ENCODE results near the gene ELP2. TPM values are rescaled to one million over a fixed set of nuclear protein-coding genes. Genes with fewer than 3 reads are reported as not detected.
"Not testable (repeated sequence)": the region's sequence is repeated elsewhere in the genome, so short reads cannot be mapped to it uniquely, and the experiment has no call there.

The ELP2 gene
- total and polyA plus RNA-seq, 2 donors (not counting 3 experiments of a cell fraction or from before 2014, with no cell fraction given) = 37.8 to 90.5 TPM

DNA sequence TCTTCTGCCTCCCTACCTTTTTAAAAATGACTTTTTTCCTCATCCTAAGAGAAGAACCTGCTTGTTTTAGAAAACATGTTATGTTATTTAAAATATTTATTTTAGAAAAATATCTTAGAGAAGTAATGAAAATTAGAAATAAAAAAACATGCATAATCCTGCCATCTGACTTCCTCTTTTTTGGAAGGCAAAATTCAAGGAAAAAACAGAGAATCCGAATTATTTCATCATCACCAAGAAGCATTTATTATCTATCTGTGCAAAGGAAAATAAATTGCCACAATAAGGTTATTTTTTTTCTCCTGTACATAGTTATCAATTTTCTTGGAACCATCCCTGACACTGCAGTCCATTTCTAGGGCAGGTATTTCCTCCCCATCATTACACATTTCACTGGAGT is 15.0 kb upstream of the ELP2 start:
- Histone ChIP-seq H4K20me1 (replicated peaks; ENCODE audit: control insufficient read depth, extremely low read depth, insufficient read depth, low read length) (no peaks in the 10 kb centered on the region), H3K4me2 (ENCODE audit: insufficient read depth, low read length) (no peak overlapping the region), H3K79me2 (ENCODE audit: control insufficient read depth, insufficient read depth, low read length) (no peaks in the 10 kb centered on the region), H3K9me3 (replicated peaks; ENCODE audit: control insufficient read depth, insufficient read depth, low read length) (no peaks in the 10 kb centered on the region), H3K4me3 (replicated peaks in 1 of 3; ENCODE audit: insufficient read depth in 1 of 3, low read depth in 1 of 3, low read length in 3 of 3) (no peak overlapping the region), H3K4me1 (ENCODE audit: control insufficient read depth, extremely low read depth, insufficient read depth, low read length) (no peaks in the 10 kb centered on the region), H3K27me3 (ENCODE audit: control insufficient read depth in 2 of 2, insufficient read depth in 2 of 2, low read length in 2 of 2) (no peaks in the 10 kb centered on the region), H3K27ac (ENCODE audit: insufficient read depth, low read depth, low read length) (no peak overlapping the region), H3K9ac (replicated peaks; ENCODE audit: extremely low read depth, insufficient read depth, low read length) (no peak overlapping the region), H3K36me3 (ENCODE audit: control insufficient read depth in 2 of 2, extremely low read depth in 1 of 2, insufficient read depth in 2 of 2, low read length in 2 of 2) (peaks cover 14 to 16% of the 10 kb centered on the region in 2 experiments), H2AFZ (ENCODE audit: low read depth, low read length) (no peak overlapping the region), H3K9me1 (replicated peaks; ENCODE audit: control insufficient read depth, extremely low read depth, insufficient read depth, low read length) (no peaks in the 10 kb centered on the region)
- intact Hi-C loops (cut with micrococcal nuclease) (no loop called here), dilution Hi-C loops (cut with MboI; ENCODE audit: extremely low pct_ligation_motif_present, low sequenced_read_pairs) (no loop called here)
- TF ChIP-seq GATA2 (IDR thresholded peaks at IDR 0.05; ENCODE audit: insufficient read depth, insufficient read length, low read depth, low read length) (no peak), FOS (IDR thresholded peaks at IDR 0.05; ENCODE audit: borderline replicate concordance, insufficient read depth, low read length) (no peak), JUN (IDR thresholded peaks at IDR 0.05; ENCODE audit: borderline replicate concordance, insufficient read depth, insufficient read length, low read depth) (no peak), EZH2 (IDR thresholded peaks at IDR 0.05; ENCODE audit: borderline replicate concordance, low read depth, low read length, severe bottlenecking) (no peak), POLR2A (IDR thresholded peaks at IDR 0.05; ENCODE audit: low read depth, low read length) (no peak), POLR2AphosphoS5 (IDR thresholded peaks at IDR 0.05; ENCODE audit: insufficient read depth, low read depth, low read length) (no peak)
- TF ChIP-seq, protein P1, sequence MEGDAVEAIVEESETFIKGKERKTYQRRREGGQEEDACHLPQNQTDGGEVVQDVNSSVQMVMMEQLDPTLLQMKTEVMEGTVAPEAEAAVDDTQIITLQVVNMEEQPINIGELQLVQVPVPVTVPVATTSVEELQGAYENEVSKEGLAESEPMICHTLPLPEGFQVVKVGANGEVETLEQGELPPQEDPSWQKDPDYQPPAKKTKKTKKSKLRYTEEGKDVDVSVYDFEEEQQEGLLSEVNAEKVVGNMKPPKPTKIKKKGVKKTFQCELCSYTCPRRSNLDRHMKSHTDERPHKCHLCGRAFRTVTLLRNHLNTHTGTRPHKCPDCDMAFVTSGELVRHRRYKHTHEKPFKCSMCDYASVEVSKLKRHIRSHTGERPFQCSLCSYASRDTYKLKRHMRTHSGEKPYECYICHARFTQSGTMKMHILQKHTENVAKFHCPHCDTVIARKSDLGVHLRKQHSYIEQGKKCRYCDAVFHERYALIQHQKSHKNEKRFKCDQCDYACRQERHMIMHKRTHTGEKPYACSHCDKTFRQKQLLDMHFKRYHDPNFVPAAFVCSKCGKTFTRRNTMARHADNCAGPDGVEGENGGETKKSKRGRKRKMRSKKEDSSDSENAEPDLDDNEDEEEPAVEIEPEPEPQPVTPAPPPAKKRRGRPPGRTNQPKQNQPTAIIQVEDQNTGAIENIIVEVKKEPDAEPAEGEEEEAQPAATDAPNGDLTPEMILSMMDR (IDR thresholded peaks at IDR 0.05; ENCODE audit: extremely low read depth in 1 of 2, insufficient read depth in 1 of 2, low read depth in 1 of 2, low read length in 2 of 2) = no peak
- TF ChIP-seq, protein P2, sequence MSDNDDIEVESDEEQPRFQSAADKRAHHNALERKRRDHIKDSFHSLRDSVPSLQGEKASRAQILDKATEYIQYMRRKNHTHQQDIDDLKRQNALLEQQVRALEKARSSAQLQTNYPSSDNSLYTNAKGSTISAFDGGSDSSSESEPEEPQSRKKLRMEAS (IDR thresholded peaks at IDR 0.05; ENCODE audit: insufficient read depth, insufficient read length) = no peak
- ChIA-PET POLR2A (no interaction called here), CTCF (no interaction called here)
- no TSS peak for BruUV-seq (replicated peaks)
- no peak for DNase-seq (ENCODE audit: low read depth, low spot score)
- no peak for FAIRE-seq

DNA sequence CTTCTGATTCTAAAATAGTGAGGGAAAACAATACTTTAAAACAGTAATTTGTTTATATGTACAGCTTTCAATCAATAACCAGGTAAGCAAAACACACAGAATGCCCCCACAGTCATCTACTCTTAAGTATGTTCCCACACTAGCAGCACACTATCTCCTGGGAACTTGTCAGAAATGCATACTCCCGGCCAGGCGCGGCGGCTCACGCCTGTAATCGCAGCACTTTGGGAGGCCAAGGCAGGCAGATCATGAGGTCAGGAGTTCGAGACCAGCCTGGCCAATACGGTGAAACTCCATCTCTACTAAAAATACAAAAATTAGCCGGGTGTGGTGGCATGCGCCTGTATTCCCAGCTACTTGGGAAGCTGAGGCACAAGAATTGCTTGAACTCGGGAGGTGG is 12.9 kb upstream of the ELP2 start:
- H3K9me3 ChIP-seq (replicated peaks; ENCODE audit: control insufficient read depth, insufficient read depth, low read length); H3K27ac ChIP-seq (ENCODE audit: insufficient read depth, low read depth, low read length); H3K4me2 ChIP-seq (ENCODE audit: insufficient read depth, low read length); FAIRE-seq; H2AFZ ChIP-seq (ENCODE audit: low read depth, low read length); H4K20me1 ChIP-seq (replicated peaks; ENCODE audit: control insufficient read depth, extremely low read depth, insufficient read depth, low read length); H3K27me3 ChIP-seq (ENCODE audit: control insufficient read depth in 2 of 2, insufficient read depth in 2 of 2, low read length in 2 of 2); BruUV-seq (replicated peaks); H3K4me3 ChIP-seq (replicated peaks in 1 of 3; ENCODE audit: insufficient read depth in 1 of 3, low read depth in 1 of 3, low read length in 3 of 3); H3K79me2 ChIP-seq (ENCODE audit: control insufficient read depth, insufficient read depth, low read length); DNase-seq (ENCODE audit: low read depth, low spot score); H3K9me1 ChIP-seq (replicated peaks; ENCODE audit: control insufficient read depth, extremely low read depth, insufficient read depth, low read length); H3K4me1 ChIP-seq (ENCODE audit: control insufficient read depth, extremely low read depth, insufficient read depth, low read length); H3K9ac ChIP-seq (replicated peaks; ENCODE audit: extremely low read depth, insufficient read depth, low read length); POLR2A ChIA-PET; dilution Hi-C loops (cut with MboI; ENCODE audit: extremely low pct_ligation_motif_present, low sequenced_read_pairs); intact Hi-C loops (cut with micrococcal nuclease): not testable (repeated sequence)
- CTCF ChIA-PET = interaction anchor here (2.1 kb wide), 1 partner anchor 168 kb away, joined by 6 read pairs; no protein-coding TSS in a partner anchor
- peaks cover 14 to 15% of the 10 kb centered on the region in 2 experiments for H3K36me3 ChIP-seq (ENCODE audit: control insufficient read depth in 2 of 2, extremely low read depth in 1 of 2, insufficient read depth in 2 of 2, low read length in 2 of 2)
